Measurements from ENCODE around the gene LHFPL6.

DNA sequence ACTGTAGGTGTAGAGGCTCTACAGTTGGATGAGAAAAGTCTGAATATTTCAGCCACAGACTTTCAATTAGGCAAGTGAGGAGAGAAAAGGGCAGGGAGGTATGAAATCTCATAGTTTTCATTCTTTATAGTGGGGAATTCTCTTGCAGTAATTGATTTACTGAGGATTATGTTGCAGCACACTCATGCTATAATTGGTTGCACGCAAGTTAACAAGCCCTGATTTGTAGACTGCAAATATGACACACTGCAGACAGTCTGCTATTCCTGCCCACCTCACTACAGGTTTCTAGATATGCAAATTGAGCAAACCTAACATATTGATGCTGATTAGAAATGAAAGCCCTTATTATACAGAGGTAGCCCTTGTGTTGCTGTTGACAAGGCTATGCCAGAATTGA, 139.4 kb downstream of the LHFPL6 start:
- TF ChIP-seq, protein P1, sequence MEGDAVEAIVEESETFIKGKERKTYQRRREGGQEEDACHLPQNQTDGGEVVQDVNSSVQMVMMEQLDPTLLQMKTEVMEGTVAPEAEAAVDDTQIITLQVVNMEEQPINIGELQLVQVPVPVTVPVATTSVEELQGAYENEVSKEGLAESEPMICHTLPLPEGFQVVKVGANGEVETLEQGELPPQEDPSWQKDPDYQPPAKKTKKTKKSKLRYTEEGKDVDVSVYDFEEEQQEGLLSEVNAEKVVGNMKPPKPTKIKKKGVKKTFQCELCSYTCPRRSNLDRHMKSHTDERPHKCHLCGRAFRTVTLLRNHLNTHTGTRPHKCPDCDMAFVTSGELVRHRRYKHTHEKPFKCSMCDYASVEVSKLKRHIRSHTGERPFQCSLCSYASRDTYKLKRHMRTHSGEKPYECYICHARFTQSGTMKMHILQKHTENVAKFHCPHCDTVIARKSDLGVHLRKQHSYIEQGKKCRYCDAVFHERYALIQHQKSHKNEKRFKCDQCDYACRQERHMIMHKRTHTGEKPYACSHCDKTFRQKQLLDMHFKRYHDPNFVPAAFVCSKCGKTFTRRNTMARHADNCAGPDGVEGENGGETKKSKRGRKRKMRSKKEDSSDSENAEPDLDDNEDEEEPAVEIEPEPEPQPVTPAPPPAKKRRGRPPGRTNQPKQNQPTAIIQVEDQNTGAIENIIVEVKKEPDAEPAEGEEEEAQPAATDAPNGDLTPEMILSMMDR (conservative IDR thresholded peaks at IDR 0.05 in 1 of 2, IDR thresholded peaks at IDR 0.05 in 1 of 2; ENCODE audit: extremely low read depth in 1 of 2, insufficient read depth in 1 of 2, low read depth in 1 of 2, low read length in 2 of 2) = no peak
- no peak for TF ChIP-seq EZH2 (IDR thresholded peaks at IDR 0.05; ENCODE audit: borderline replicate concordance, low read length)

Data from mammary epithelial cell (primary cell).